ENCODE results near the gene LRMDA.

DNA sequence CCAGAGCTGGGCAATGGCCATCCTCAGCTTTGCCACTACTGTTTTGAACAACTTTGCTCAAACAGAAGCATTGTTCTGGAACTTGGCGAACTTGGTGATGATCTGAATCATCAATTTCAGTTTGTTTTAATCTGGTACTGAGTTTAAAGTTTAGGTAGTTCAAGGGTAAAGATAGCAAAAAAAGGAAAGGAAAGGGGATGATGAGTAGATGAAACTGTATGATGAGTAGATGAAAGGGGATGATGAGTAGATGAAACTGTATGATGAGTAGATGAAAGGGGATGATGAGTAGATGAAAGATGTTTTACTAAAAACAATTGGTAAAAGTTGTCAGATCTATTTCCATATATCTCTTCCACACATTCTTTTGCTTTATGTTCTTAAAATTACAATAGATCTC is 737.0 kb downstream of the LRMDA start:
- TF ChIP-seq POLR2A (IDR thresholded peaks at IDR 0.05), result no peak
- TF ChIP-seq, protein P1, sequence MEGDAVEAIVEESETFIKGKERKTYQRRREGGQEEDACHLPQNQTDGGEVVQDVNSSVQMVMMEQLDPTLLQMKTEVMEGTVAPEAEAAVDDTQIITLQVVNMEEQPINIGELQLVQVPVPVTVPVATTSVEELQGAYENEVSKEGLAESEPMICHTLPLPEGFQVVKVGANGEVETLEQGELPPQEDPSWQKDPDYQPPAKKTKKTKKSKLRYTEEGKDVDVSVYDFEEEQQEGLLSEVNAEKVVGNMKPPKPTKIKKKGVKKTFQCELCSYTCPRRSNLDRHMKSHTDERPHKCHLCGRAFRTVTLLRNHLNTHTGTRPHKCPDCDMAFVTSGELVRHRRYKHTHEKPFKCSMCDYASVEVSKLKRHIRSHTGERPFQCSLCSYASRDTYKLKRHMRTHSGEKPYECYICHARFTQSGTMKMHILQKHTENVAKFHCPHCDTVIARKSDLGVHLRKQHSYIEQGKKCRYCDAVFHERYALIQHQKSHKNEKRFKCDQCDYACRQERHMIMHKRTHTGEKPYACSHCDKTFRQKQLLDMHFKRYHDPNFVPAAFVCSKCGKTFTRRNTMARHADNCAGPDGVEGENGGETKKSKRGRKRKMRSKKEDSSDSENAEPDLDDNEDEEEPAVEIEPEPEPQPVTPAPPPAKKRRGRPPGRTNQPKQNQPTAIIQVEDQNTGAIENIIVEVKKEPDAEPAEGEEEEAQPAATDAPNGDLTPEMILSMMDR (IDR thresholded peaks at IDR 0.05), result no peak
